Naive thymus-derived CD8-positive, alpha-beta T cell (primary cell): ENCODE results near the gene MGST2. TPM values are rescaled to one million over a fixed set of nuclear protein-coding genes. Genes with fewer than 3 reads are reported as not detected.
A peak's percentile ranks its signal among the peaks of the same experiment; 100 is the strongest.

Experiments
- ATAC-seq, 2 donors: fragments of 150-1000 bp; cut with Tn5 transposase in 1 of 2; sonication (Bioruptor Pico), chemical (Tn5 transposase) in 1 of 2; 1 replicate in 1 of 2; 2 replicates in 1 of 2; pipeline ENCODE4 v1.10.0; 2021; ENCODE audit warnings: mild to moderate bottlenecking in 2 of 2, moderate library complexity in 2 of 2
- POLR2A ChIA-PET: fragments of 350-600 bp; sonication (Branson Sonifier 250); formaldehyde crosslinking; loops from one replicate; lab custom pipeline; 2021; ENCODE audit warnings: antibody characterized with exemption; lab: Charles Lee
- DNase-seq, 10 donors: peaks; one replicate each; pipeline versions ENCODE4 v3.0.0 to v3.0.0-alpha.2; 2020 to 2022
- H3K27ac Mint-ChIP-seq, 10 donors: one replicate each; pipeline ENCODE4 v1.8.0; 2020 to 2022; ENCODE audit warnings: mild to moderate bottlenecking in 10 of 10, mixed read lengths in 10 of 10, moderate library complexity in 4 of 10, inconsistent platforms in 1 of 10
- H3K27me3 Mint-ChIP-seq, 5 donors: one replicate each; pipeline ENCODE4 v1.8.0; 2021 to 2022; ENCODE audit warnings: mixed read lengths in 5 of 5
- H3K36me3 Mint-ChIP-seq, 3 donors: one replicate each; pipeline ENCODE4 v1.8.0; 2020 to 2022; ENCODE audit warnings: mixed read lengths in 3 of 3, mild to moderate bottlenecking in 2 of 3, inconsistent platforms in 1 of 3
- H3K4me1 Mint-ChIP-seq, 4 donors: one replicate each; pipeline ENCODE4 v1.8.0; 2021 to 2022; ENCODE audit warnings: mixed read lengths in 4 of 4
- H3K4me3 Mint-ChIP-seq, 10 donors: one replicate each; pipeline ENCODE4 v1.8.0; 2020 to 2022; ENCODE audit warnings: mild to moderate bottlenecking in 10 of 10, mixed read lengths in 10 of 10, moderate library complexity in 6 of 10, inconsistent platforms in 1 of 10
- H3K9me3 Mint-ChIP-seq, 9 donors: one replicate each; pipeline ENCODE4 v1.8.0; 2020 to 2022; ENCODE audit warnings: mixed read lengths in 9 of 9, mild to moderate bottlenecking in 3 of 9, inconsistent platforms in 1 of 9, moderate library complexity in 1 of 9
- polyA plus RNA-seq, 3 donors: library from polyadenylated mRNA; unstranded; fragments of 300-500 nt; fragmentation: Illumina TruSeq; gene quantifications; one replicate each; pipeline ENCODE4 v1.2.3, GENCODE V29; 2021
- total RNA-seq, 8 experiments: library from RNA in 2 of 8; stranded (reverse) in 2 of 8; gene quantifications; one replicate each; pipeline ENCODE4 v1.2.3 and lab custom pipeline; 2021 to 2026

The MGST2 gene
- total and polyA plus RNA-seq, 5 experiments from 2014 or later, result 0.39 to 1.6 (median 1.1) TPM; not detected in 1

DNA sequence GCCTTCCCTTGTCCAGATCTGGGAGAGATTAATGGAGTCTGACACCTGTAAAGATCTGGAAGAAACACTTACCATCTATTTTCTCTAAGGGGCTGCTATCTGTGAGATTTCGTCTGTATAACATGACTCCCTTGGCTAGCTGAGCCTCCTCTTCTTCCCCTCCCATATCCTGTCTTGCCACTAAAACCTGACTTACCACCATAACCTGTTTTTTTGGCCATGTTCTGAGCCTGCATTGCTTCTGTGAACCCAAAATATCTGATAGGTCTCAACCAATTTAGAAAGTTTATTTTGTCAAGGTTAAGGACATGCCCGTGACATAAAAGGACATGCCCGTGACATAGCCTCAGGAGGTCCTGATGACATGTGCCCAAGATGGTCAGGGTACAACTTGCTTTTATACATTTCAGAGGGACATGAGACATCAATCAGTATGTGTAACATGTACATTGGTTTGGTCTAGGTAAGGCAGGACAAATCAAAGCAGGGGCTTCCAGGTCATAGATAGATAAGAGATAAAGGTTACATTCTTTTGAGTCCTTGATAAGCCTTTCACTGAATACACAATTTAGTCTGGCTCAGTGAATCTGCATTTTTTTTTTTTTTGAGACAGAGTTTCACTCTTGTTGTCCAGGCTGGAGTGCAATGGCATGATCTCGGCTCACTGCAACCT, 11.4 kb downstream of the MGST2 start:
- Mint-ChIP-seq H3K4me3 (no peak overlapping the region), H3K27ac (no peak overlapping the region), H3K36me3 (no peaks in the 10 kb centered on the region), H3K4me1 (peaks cover 0 to 11% (median 0%) of the 10 kb centered on the region in 4 donors), H3K9me3 (no peaks in the 10 kb centered on the region), H3K27me3 (no peaks in the 10 kb centered on the region)
- DNase-seq (no peak), ATAC-seq (no peak)
- POLR2A ChIA-PET, result no interaction called here

DNA sequence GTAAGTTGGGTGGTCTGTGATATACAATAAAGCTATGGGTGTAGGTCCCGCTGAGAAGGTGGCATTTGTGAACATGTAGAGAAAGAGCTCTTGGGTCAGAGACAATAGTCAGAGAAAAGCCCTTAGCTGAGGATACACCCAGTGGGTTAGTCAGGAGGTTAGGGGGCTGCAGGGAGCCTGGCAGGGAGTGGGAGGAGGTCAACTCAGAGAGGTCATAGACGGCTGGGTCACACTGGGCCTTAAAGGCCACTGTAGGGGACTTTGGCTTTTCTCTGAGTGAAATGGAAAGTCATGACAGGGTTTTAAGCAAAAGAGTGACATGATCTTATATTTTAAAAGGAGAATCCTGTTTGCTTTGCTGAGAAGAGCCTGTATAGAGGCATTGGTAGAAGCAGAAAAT, 16.7 kb downstream of the MGST2 start:
- Mint-ChIP-seq H3K36me3 (peaks cover 0 to 14% (median 2%) of the 10 kb centered on the region in 3 donors), H3K27ac (no peak overlapping the region), H3K9me3 (peaks cover 0 to 9% (median 0%) of the 10 kb centered on the region in 9 donors), H3K4me1 (peaks cover 0 to 6% (median 0%) of the 10 kb centered on the region in 4 donors), H3K4me3 (no peak overlapping the region), H3K27me3 (peaks cover 0 to 4% (median 0%) of the 10 kb centered on the region in 5 donors)
- DNase-seq (no peak), ATAC-seq (no peak)
- POLR2A ChIA-PET, result no interaction called here

DNA sequence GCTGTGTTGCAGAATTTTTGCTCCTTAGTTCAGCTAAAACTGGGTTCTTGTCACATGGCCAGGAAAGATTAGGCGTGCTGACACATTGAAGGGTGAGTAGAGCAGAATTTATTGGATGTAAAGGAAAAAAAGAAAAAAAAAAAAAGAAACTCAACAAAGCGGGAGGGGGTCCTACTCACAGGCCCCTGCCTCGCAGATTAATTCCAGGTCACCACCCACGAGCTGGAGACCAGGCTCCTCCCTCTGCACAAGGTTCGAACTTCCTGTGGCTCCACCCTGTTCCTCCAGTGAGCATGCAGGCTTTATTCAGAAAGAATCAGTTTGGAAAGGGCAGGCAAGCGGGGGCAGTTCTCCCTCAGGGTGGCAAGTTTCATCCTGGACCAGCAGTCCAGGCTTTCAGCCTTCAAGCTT, 17.1 kb downstream of the MGST2 start:
- Mint-ChIP-seq H3K36me3 (peaks cover 0 to 14% (median 2%) of the 10 kb centered on the region in 3 donors), H3K27me3 (peaks cover 0 to 4% (median 0%) of the 10 kb centered on the region in 5 donors), H3K27ac (no peak overlapping the region), H3K4me3 (no peak overlapping the region), H3K4me1 (peaks cover 0 to 6% (median 0%) of the 10 kb centered on the region in 4 donors), H3K9me3 (peaks cover 0 to 9% (median 0%) of the 10 kb centered on the region in 9 donors)
- no peak for DNase-seq
- POLR2A ChIA-PET, result no interaction called here
- ATAC-seq, result no peak

DNA sequence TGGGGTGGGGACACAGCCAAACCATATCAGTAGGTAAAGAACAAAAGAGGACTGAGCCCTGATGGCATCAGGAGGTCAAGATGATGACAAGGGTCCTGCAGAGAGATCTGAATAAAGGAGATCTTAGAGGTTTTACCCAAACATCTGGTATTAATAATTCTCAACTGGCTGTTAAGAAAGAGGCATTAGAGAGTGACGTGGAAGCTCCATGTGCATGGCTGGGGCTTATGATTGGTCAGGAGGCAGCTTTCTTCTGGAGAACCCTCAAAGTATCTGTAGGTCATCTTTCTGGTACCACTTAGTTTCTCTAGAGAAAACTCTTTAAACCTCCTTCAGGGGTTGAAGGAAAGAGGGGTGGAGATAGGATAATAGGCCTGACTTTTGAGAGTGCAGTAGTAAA, 18.7 kb downstream of the MGST2 start:
- Mint-ChIP-seq H3K27ac (no peak overlapping the region), H3K4me1 (peaks cover 0 to 6% (median 0%) of the 10 kb centered on the region in 4 donors), H3K9me3 (peaks cover 0 to 9% (median 0%) of the 10 kb centered on the region in 9 donors), H3K4me3 (no peak overlapping the region), H3K36me3 (peaks cover 0 to 14% (median 2%) of the 10 kb centered on the region in 3 donors), H3K27me3 (peaks cover 0 to 4% (median 0%) of the 10 kb centered on the region in 5 donors)
- ATAC-seq (no peak), DNase-seq (no peak)
- POLR2A ChIA-PET, result no interaction called here

DNA sequence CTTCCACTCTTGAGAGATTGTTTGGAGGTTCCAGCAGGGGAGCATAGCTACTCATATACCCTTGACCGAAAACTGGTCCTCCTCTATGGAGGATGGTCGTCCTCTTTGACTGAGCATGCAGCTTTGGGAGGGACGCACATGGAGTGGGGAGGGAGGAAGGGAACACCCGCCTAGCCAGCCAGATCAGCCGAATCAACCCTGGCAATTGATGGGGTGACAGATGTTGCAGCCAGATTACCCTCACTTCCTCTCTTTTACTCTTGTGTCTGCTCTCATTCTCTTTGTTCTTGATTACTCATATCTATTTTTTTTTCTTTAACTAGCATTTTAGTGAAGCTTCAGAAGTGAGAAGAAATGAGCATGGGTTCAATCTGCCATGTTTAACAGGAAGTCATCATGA, 19.6 kb downstream of the MGST2 start:
- Mint-ChIP-seq H3K27me3 (peaks cover 0 to 4% (median 0%) of the 10 kb centered on the region in 5 donors), H3K9me3 (peaks cover 0 to 9% (median 0%) of the 10 kb centered on the region in 9 donors), H3K27ac (peak overlapping the region in 2 of 10 donors; percentile 22 to 25), H3K4me3 (no peak overlapping the region), H3K36me3 (peaks cover 0 to 14% (median 2%) of the 10 kb centered on the region in 3 donors), H3K4me1 (peaks cover 0 to 6% (median 0%) of the 10 kb centered on the region in 4 donors)
- DNase-seq (no peak), ATAC-seq (no peak)
- POLR2A ChIA-PET, result no interaction called here

DNA sequence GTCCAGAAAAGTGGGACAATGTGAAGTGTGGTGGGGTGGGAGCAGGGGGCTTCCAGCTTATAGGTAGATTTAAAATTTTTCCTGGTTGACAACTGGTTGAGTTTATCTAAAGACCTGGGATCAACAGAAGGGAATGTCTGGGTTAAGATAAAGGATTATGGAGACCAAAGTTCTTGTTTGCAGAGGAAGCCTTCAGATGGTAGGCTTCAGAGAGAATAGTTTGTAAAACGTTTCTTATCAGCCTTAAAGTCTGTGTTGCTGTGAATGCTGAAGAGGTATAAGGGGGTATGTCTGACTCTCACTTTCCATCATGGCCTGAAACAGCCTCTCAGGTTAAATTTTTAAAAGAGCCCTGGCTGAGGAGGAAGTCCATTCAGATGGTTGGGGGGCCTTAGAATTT, 20.5 kb downstream of the MGST2 start:
- POLR2A ChIA-PET, result no interaction called here
- peaks cover 0 to 9% (median 0%) of the 10 kb centered on the region in 9 donors for H3K9me3 Mint-ChIP-seq

DNA sequence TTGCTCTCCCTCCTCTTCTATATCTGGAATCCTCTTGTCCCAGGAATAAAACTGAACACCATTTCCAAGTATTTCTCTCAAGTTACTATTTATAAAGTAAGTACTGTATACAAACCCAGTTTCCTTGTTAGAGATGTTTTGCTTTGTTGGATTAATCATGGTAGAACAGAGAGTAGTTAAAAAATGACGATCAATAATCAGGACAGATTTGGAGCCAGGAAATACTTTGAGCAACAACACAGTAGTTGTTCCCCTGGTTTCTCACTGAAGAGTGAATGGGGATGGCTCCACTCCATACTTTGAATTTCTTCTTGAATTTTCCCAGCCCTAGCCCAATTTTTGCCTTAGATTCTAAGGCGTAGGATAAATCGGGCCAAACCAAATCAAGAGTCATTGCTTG, 21.4 kb downstream of the MGST2 start:
- Mint-ChIP-seq H3K36me3 (peaks cover 0 to 14% (median 2%) of the 10 kb centered on the region in 3 donors), H3K9me3 (peaks cover 0 to 9% (median 0%) of the 10 kb centered on the region in 9 donors), H3K27me3 (peaks cover 0 to 7% (median 0%) of the 10 kb centered on the region in 5 donors), H3K27ac (no peak overlapping the region), H3K4me3 (no peak overlapping the region), H3K4me1 (peaks cover 0 to 6% (median 0%) of the 10 kb centered on the region in 4 donors)
- POLR2A ChIA-PET, result no interaction called here
- ATAC-seq, result no peak
- no peak for DNase-seq

More for the DNA sequence above, 20.5 kb downstream of the MGST2 start:
- no peak overlapping the region for H3K4me3 Mint-ChIP-seq
- no peak for ATAC-seq
- no peak for DNase-seq
- H3K27ac Mint-ChIP-seq, result no peak overlapping the region
- peaks cover 0 to 6% (median 0%) of the 10 kb centered on the region in 4 donors for H3K4me1 Mint-ChIP-seq
- H3K27me3 Mint-ChIP-seq, result peaks cover 0 to 4% (median 0%) of the 10 kb centered on the region in 5 donors
- H3K36me3 Mint-ChIP-seq, result peaks cover 0 to 14% (median 2%) of the 10 kb centered on the region in 3 donors

DNA sequence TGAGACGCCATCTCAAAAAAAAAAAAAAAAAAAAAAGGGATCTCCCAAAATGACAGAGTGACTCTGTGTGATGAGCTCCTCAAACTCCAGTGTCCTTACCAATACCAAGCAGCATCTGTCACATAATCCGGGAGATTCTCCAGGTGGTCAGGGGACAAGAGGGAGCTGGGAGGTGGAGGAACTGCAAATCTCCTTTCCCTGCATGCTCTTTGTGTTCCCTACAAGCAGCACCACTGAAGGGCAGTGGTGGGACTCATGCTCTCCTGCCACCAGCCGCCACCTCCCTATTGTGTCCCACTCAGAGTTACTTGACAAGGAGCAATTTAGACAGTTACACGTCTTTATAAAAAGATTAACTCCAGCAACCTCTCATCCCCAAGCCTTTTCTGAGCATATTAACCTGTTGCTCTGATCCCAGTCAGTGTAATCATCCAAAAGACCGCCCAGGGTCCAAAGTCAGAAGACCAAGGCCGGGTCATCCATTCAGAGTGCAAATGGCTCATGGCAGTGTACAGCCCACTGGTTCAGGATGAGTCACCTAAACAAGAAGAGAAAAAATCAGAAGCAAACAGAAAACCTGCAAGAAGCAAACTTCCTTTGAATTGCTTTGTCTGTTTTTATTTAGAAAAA, 23.6 kb downstream of the MGST2 start:
- peaks cover 0 to 6% (median 4%) of the 10 kb centered on the region in 3 donors for H3K36me3 Mint-ChIP-seq

DNA sequence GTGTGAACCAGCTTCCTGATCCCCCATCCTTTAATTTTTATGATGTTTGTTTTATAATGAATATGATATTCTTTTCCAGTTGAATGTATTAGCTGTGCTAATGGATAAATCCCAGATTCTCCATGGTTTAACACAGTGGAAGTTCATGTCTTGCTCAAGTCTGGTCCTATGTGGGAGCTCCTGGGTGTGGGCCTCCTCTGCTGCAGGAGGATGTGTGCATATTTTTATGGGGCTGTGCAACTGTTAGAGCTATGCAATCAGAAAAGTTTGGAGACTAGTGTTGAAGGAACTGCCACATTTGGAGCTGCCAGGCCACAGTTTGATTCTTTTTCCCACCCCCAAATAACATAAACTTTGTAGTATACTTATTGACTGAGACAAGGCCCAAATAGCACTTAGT, 24.8 kb downstream of the MGST2 start:
- no peak overlapping the region for H3K27ac Mint-ChIP-seq
- no peak for DNase-seq
- ATAC-seq, result no peak
- H3K27me3 Mint-ChIP-seq, result peaks cover 0 to 3% (median 0%) of the 10 kb centered on the region in 5 donors
- no peak overlapping the region for H3K4me3 Mint-ChIP-seq
- POLR2A ChIA-PET, result no interaction called here
- H3K36me3 Mint-ChIP-seq, result peaks cover 0 to 2% (median under 1%) of the 10 kb centered on the region in 3 donors
- H3K9me3 Mint-ChIP-seq, result peaks cover 0 to under 1% (median 0%) of the 10 kb centered on the region in 9 donors
- peaks cover 0 to 5% (median 0%) of the 10 kb centered on the region in 4 donors for H3K4me1 Mint-ChIP-seq

More for the DNA sequence above, 23.6 kb downstream of the MGST2 start:
- ATAC-seq (no peak), DNase-seq (no peak)
- Mint-ChIP-seq H3K9me3 (peaks cover 0 to 6% (median 0%) of the 10 kb centered on the region in 9 donors), H3K4me3 (no peak overlapping the region), H3K27me3 (peaks cover 0 to 3% (median 0%) of the 10 kb centered on the region in 5 donors), H3K4me1 (peaks cover 0 to 10% (median 0%) of the 10 kb centered on the region in 4 donors), H3K27ac (no peak overlapping the region)
- POLR2A ChIA-PET, result no interaction called here

DNA sequence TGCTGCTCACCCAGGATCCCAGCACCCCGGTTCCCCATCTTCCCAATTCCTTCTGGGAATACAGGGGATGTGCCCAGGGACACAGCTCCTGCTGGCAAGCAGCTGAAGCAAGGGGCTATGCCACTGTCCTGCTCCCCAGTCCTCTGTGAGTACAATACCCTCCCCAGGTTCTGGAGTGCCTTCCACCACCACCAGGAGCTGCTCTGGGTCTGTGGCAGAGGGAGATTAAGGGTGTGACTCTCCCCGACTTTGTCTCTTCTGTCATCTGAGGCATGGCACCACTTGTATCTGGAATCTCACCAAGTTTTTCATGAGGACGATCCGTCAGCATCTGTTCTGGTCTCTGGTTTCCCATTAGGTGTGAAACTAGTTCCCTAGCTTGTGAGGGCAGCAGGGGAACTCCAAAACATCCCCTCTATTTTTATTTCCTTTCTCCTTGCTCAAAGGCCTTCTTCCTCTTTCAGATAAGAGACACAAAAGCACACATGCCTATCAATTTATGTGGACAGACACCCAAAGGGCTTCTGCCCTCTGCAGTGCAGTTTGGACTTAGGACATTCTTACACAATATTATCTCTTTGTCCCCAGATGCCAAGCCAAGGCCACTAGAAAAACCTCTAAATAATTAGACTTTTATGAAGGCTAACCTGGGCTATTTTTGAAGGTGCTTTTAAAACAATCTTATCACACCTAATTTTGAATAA, 26.8 kb downstream of the MGST2 start:
- Mint-ChIP-seq H3K36me3 (peaks cover 0 to 2% (median 0%) of the 10 kb centered on the region in 3 donors), H3K27ac (no peak overlapping the region), H3K4me1 (peaks cover 0 to 5% (median 0%) of the 10 kb centered on the region in 4 donors), H3K9me3 (peaks cover 0 to 15% (median 3%) of the 10 kb centered on the region in 9 donors), H3K27me3 (peaks cover 0 to 7% (median 0%) of the 10 kb centered on the region in 5 donors), H3K4me3 (no peak overlapping the region)
- POLR2A ChIA-PET, result no interaction called here
- DNase-seq (no peak), ATAC-seq (no peak)

DNA sequence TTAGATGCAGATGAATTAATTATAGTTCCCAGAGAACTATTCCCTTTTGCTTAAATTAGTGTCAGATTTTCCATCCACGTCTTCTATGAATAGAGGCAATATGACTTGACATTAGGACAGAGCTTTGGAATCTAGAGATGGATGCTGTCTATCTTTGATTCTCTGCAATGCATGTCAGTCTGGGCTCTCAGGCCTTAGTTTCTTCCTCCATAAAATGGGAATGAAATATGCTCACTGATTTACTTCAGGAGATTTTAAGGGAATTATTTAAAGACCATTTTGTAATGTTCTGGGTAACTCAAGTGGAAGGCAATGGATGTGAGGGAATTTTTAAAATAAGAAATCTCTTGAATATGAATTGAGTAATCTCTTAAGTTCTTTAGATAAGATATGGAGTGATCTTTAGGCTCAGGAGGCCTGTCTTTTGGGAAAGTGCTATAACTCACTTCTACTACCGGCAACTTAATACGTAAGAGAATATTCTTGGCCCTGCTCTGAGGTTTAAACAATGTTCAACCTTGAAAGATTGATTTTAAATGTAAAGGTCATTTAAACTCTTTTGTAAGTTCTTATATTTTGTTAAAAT, 29.0 kb downstream of the MGST2 start:
- DNase-seq (no peak), ATAC-seq (no peak)
- no peak overlapping the region for H3K27ac Mint-ChIP-seq
- H3K27me3 Mint-ChIP-seq, result peaks cover 0 to 7% (median 0%) of the 10 kb centered on the region in 5 donors
- POLR2A ChIA-PET, result interaction anchor here (0.8 kb wide), 1 partner anchor 14 kb away, joined by 3 read pairs; no protein-coding TSS in a partner anchor
- H3K9me3 Mint-ChIP-seq, result peaks cover 0 to 26% (median 6%) of the 10 kb centered on the region in 9 donors
- peaks cover 0 to 6% (median 5%) of the 10 kb centered on the region in 3 donors for H3K36me3 Mint-ChIP-seq
- peaks cover 0 to 5% (median 0%) of the 10 kb centered on the region in 4 donors for H3K4me1 Mint-ChIP-seq
- H3K4me3 Mint-ChIP-seq, result no peak overlapping the region

DNA sequence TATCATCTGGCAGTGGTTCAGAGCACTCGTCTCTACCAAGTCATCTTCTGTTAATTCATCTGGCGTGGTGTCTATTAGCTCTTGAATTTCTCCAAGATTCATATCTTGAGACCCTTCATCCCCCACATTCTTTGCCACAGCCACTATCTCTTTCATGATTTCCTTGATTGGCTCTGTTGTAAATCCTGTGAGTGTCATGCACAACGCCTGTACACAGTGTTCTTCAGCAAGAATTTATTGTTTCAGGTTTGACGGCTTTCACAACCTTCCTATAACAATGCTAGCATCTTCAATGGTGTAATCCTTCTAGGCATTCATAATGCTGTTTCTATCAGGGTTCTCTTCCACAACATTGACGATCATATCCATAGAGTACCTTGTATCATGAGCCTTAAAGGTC, 30.9 kb downstream of the MGST2 start:
- Mint-ChIP-seq H3K27ac (no peak overlapping the region), H3K4me3 (no peak overlapping the region), H3K4me1 (peaks cover 0 to 5% (median 0%) of the 10 kb centered on the region in 4 donors), H3K9me3 (peaks cover 0 to 26% (median 6%) of the 10 kb centered on the region in 9 donors), H3K27me3 (peaks cover 0 to 7% (median 0%) of the 10 kb centered on the region in 5 donors), H3K36me3 (peaks cover 0 to 6% (median 5%) of the 10 kb centered on the region in 3 donors)
- DNase-seq (no peak), ATAC-seq (no peak)
- POLR2A ChIA-PET, result no interaction called here
